ENCODE measurements around the gene C3orf22. TPM values are rescaled to one million over a fixed set of nuclear protein-coding genes. Genes with fewer than 3 reads are reported as not detected.

Gene C3orf22
- polyA plus RNA-seq, 1 donor (not counting 4 experiments of a cell fraction or from before 2014, with no cell fraction given): not detected

DNA sequence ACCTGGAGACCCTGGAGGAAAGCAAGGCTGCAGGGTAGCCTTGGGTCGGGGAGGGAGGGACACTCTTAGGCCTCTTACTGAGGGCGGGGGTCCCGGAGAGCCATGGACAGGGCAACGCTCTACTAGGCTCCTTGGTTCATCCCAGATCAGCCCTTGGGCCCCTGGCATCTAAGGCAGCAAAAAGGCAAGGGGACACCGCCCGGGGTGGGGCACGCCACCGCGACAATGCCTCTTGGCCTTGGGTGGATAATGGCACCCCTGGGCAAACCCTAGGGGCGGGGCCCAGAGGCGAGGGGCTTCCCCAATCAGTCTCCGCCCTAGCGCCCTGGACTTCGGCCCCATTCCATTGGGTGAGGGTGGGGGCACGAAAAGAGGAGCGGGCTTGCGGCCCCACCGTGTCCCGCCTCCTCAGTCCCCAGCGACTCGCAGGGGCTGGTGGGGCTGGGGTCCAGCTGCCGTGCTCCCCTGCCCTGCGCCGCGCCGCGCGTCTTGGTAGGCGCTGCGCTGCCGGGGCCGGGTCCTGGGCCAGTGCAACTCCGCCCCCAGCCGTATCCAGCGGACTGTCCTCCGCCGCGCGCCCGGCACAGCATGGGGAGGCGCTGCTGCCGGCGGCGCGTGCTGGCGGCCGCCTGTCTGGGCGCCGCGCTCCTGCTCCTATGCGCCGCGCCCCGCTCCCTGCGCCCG is 34.8 kb downstream of the C3orf22 start, which contains the start of gene CHST13:
CHST13 (plus strand) TSS at position 411 of the 684 bp plus-strand sequence; CDS start at position 589, 178 bp downstream.
- peak; percentile 38 for TF ChIP-seq EZH2 (IDR thresholded peaks at IDR 0.05; ENCODE audit: low read length)
- TF ChIP-seq, protein P1, sequence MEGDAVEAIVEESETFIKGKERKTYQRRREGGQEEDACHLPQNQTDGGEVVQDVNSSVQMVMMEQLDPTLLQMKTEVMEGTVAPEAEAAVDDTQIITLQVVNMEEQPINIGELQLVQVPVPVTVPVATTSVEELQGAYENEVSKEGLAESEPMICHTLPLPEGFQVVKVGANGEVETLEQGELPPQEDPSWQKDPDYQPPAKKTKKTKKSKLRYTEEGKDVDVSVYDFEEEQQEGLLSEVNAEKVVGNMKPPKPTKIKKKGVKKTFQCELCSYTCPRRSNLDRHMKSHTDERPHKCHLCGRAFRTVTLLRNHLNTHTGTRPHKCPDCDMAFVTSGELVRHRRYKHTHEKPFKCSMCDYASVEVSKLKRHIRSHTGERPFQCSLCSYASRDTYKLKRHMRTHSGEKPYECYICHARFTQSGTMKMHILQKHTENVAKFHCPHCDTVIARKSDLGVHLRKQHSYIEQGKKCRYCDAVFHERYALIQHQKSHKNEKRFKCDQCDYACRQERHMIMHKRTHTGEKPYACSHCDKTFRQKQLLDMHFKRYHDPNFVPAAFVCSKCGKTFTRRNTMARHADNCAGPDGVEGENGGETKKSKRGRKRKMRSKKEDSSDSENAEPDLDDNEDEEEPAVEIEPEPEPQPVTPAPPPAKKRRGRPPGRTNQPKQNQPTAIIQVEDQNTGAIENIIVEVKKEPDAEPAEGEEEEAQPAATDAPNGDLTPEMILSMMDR (optimal IDR thresholded peaks at IDR 0.05 in 1 of 3, IDR thresholded peaks at IDR 0.05 in 1 of 3, conservative IDR thresholded peaks at IDR 0.05 in 1 of 3; ENCODE audit: extremely low read depth in 1 of 3, insufficient read depth in 2 of 3, low read length in 3 of 3): peak in 1 of 3 experiments; percentile 30
- H3K79me2 ChIP-seq (ENCODE audit: control insufficient read depth, insufficient read depth, low read length): no peaks in the 10 kb centered on the region
- no peak within 1 kb of the TSS for H3K27ac ChIP-seq (ENCODE audit: control insufficient read depth, insufficient read depth, low read length)
- no peak for FAIRE-seq
- H3K9me1 ChIP-seq (ENCODE audit: control insufficient read depth, extremely low read depth, insufficient read depth, low read length): no peaks in the 10 kb centered on the region
- DNase-seq (ENCODE audit: low read depth, low spot score): no peak
- no peak within 1 kb of the TSS for H3K9ac ChIP-seq (ENCODE audit: control insufficient read depth, extremely low read depth, insufficient read depth, low read length)
- peaks cover 32% of the 10 kb centered on the region for H3K27me3 ChIP-seq (ENCODE audit: control insufficient read depth, extremely low read depth, insufficient read depth, low read length)
- no peaks in the 10 kb centered on the region for H3K9me3 ChIP-seq (ENCODE audit: control insufficient read depth, low read depth, low read length)
- H3K4me1 ChIP-seq (ENCODE audit: control insufficient read depth, extremely low read depth, insufficient read depth, low read length): no peaks in the 10 kb centered on the region
- peak within 1 kb of the TSS; percentile 56 for H3K4me2 ChIP-seq (ENCODE audit: control insufficient read depth, extremely low read depth, insufficient read depth, low read depth, low read length)
- H3K4me3 ChIP-seq (ENCODE audit: control insufficient read depth in 2 of 3, extremely low read depth in 1 of 3, insufficient read depth in 2 of 3, low read depth in 1 of 3, low read length in 3 of 3): peak within 1 kb of the TSS in 2 of 3 experiments; percentile 25 to 29
- no peak within 1 kb of the TSS for H2AFZ ChIP-seq (ENCODE audit: control insufficient read depth, low read length)
- no peaks in the 10 kb centered on the region for H4K20me1 ChIP-seq (ENCODE audit: control insufficient read depth, extremely low read depth, insufficient read depth, low read length)
- H3K36me3 ChIP-seq (ENCODE audit: control insufficient read depth in 2 of 2, extremely low read depth in 1 of 2, insufficient read depth in 2 of 2, low read length in 2 of 2): no peaks in the 10 kb centered on the region
- dilution Hi-C loops (cut with MboI; ENCODE audit: extremely low pct_ligation_motif_present, low sequenced_read_pairs): no loop called here

DNA sequence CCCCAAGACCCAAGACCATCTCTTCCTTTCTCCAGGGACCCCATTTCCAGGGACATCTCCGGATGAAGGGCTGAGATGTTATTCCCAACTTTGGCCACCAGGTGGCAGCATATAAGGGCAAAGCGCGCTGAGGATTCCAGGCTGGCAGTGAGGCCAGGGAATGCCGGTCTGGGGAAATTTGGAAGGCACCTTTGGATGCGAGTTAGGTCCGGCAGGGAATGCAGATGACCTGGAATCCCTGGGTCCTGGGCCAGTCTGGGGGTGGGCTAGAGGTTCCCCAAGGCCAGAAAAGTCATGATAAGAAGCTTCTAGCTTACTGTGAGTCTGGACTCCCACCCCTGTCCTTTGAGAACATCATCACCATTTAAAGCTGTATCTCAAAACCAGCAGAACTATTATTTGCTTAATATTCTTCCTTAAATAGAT is 36.4 kb downstream of the C3orf22 start:
- no peaks in the 10 kb centered on the region for H3K36me3 ChIP-seq (ENCODE audit: control insufficient read depth in 2 of 2, extremely low read depth in 1 of 2, insufficient read depth in 2 of 2, low read length in 2 of 2)
- no peak overlapping the region for H3K4me3 ChIP-seq (ENCODE audit: control insufficient read depth in 2 of 3, extremely low read depth in 1 of 3, insufficient read depth in 2 of 3, low read depth in 1 of 3, low read length in 3 of 3)
- TF ChIP-seq, protein P1 (optimal IDR thresholded peaks at IDR 0.05 in 1 of 3, IDR thresholded peaks at IDR 0.05 in 1 of 3, conservative IDR thresholded peaks at IDR 0.05 in 1 of 3; ENCODE audit: extremely low read depth in 1 of 3, insufficient read depth in 2 of 3, low read length in 3 of 3): peak; percentile 82 to 89 (median 85)
- no peak for TF ChIP-seq EZH2 (IDR thresholded peaks at IDR 0.05; ENCODE audit: low read length)
- H3K4me2 ChIP-seq (ENCODE audit: control insufficient read depth, extremely low read depth, insufficient read depth, low read depth, low read length): no peak overlapping the region
- no peaks in the 10 kb centered on the region for H4K20me1 ChIP-seq (ENCODE audit: control insufficient read depth, extremely low read depth, insufficient read depth, low read length)
- no peaks in the 10 kb centered on the region for H3K9me1 ChIP-seq (ENCODE audit: control insufficient read depth, extremely low read depth, insufficient read depth, low read length)
- DNase-seq (ENCODE audit: low read depth, low spot score): no peak
- H3K79me2 ChIP-seq (ENCODE audit: control insufficient read depth, insufficient read depth, low read length): no peaks in the 10 kb centered on the region
- H3K4me1 ChIP-seq (ENCODE audit: control insufficient read depth, extremely low read depth, insufficient read depth, low read length): no peaks in the 10 kb centered on the region
- no peaks in the 10 kb centered on the region for H3K9me3 ChIP-seq (ENCODE audit: control insufficient read depth, low read depth, low read length)
- FAIRE-seq: peak; percentile 88
- peaks cover 37% of the 10 kb centered on the region for H3K27me3 ChIP-seq (ENCODE audit: control insufficient read depth, extremely low read depth, insufficient read depth, low read length)
- dilution Hi-C loops (cut with MboI; ENCODE audit: extremely low pct_ligation_motif_present, low sequenced_read_pairs): no loop called here
- no peak overlapping the region for H3K9ac ChIP-seq (ENCODE audit: control insufficient read depth, extremely low read depth, insufficient read depth, low read length)
- H3K27ac ChIP-seq (ENCODE audit: control insufficient read depth, insufficient read depth, low read length): no peak overlapping the region
- no peak overlapping the region for H2AFZ ChIP-seq (ENCODE audit: control insufficient read depth, low read length)
